HL-60 (cell line): ENCODE data around the gene KISS1R.

Source experiments
- POLR2AphosphoS5 ChIP-seq: IDR thresholded peaks from 2 replicates; pipeline ENCODE4 v1.6.1; 2012; ENCODE audit warnings: low read depth
- REST ChIP-seq: IDR thresholded peaks from 2 replicates; pipeline ENCODE4 v1.6.1; 2012; ENCODE audit warnings: low read depth; ENCODE audit not compliant: insufficient replicate concordance
- SPI1 ChIP-seq: IDR thresholded peaks from 2 replicates; pipeline ENCODE4 v1.6.1; 2012; ENCODE audit warnings: low read depth, mild to moderate bottlenecking, borderline replicate concordance
- TF ChIP-seq, protein P1 (sequence below): IDR thresholded peaks from one replicate; pipeline ENCODE4 v1.5.1; 2011; ENCODE audit warnings: low read length, control low read depth, inconsistent platforms; ENCODE audit not compliant: insufficient read depth

- TF ChIP-seq, protein P1, sequence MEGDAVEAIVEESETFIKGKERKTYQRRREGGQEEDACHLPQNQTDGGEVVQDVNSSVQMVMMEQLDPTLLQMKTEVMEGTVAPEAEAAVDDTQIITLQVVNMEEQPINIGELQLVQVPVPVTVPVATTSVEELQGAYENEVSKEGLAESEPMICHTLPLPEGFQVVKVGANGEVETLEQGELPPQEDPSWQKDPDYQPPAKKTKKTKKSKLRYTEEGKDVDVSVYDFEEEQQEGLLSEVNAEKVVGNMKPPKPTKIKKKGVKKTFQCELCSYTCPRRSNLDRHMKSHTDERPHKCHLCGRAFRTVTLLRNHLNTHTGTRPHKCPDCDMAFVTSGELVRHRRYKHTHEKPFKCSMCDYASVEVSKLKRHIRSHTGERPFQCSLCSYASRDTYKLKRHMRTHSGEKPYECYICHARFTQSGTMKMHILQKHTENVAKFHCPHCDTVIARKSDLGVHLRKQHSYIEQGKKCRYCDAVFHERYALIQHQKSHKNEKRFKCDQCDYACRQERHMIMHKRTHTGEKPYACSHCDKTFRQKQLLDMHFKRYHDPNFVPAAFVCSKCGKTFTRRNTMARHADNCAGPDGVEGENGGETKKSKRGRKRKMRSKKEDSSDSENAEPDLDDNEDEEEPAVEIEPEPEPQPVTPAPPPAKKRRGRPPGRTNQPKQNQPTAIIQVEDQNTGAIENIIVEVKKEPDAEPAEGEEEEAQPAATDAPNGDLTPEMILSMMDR: no peak
- TF ChIP-seq REST (no peak), SPI1 (no peak), POLR2AphosphoS5 (no peak)
Measured at GRCh38 chr19:879711-880438, 37.3 kb upstream of the KISS1R start.
